HAP-1 (cell line): Measurements from ENCODE around the gene LMLN.
"Not testable (repeated sequence)": the region's sequence is repeated elsewhere in the genome, so short reads cannot be mapped to it uniquely, and the experiment has no call there.

Experiments used
- DNase-seq, 2 experiments: peaks; one replicate each; pipeline ENCODE4 v3.0.0-alpha.2; 2016 to 2020; ENCODE audit warnings: low spot score in 2 of 2
- H3K27me3 ChIP-seq: fragments of 250-450 bp; sonication (Bioruptor Pico); 2 replicates; pipeline ENCODE4 v1.5.1; 2020; ENCODE audit warnings: low read depth, mild to moderate bottlenecking, moderate library complexity
- H3K36me3 ChIP-seq: fragments of 250-450 bp; sonication (Bioruptor Pico); replicated peaks from 2 replicates; pipeline ENCODE4 v1.5.1; 2020; ENCODE audit warnings: mild to moderate bottlenecking
- H3K4me1 ChIP-seq: fragments of 250-450 bp; sonication (Bioruptor Pico); 2 replicates; pipeline ENCODE4 v1.5.1; 2020; ENCODE audit warnings: mild to moderate bottlenecking
- H3K4me3 ChIP-seq: fragments of 250-450 bp; sonication (Bioruptor Pico); 2 replicates; pipeline ENCODE4 v1.5.1; 2020; ENCODE audit warnings: mild to moderate bottlenecking, moderate library complexity
- H3K9me3 ChIP-seq: fragments of 250-450 bp; sonication (Bioruptor Pico); 2 replicates; pipeline ENCODE4 v1.5.1; 2020; ENCODE audit warnings: mild to moderate bottlenecking, moderate library complexity
- in situ Hi-C: fragments of 300-500 bp; cut with MboI; formaldehyde crosslinking; loops from 3 replicates; pipeline ENCODE4 v1.14.3; 2020; ENCODE audit warnings: low sequenced_read_pairs, inconsistent platforms, mixed read lengths

The LMLN gene

DNA sequence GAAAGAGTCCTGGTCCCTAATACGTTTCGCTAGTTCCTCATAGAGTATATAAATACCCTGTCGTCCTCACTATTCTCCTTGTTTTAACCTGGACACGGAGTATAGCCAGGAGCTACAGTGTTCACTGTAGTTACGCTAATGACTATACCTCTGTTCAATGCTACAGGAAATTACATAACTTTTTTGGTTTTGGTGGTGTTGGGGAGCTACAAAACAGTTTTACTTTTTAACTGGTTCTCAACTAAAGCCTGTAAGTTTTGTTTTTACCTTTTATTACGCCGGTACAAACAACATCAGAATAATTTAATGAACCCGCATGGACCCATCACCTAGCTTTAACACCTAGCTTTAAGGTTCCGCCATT, 1.5 kb downstream of the LMLN start:
- H3K27me3 ChIP-seq, result no peaks in the 10 kb centered on the region
- no peaks in the 10 kb centered on the region for H3K9me3 ChIP-seq
- H3K4me1 ChIP-seq, result peaks cover 34% of the 10 kb centered on the region
- no peak overlapping the region for H3K4me3 ChIP-seq
- in situ Hi-C loops, result no loop called here
- peaks cover 2% of the 10 kb centered on the region for H3K36me3 ChIP-seq
- no peak for DNase-seq

DNA sequence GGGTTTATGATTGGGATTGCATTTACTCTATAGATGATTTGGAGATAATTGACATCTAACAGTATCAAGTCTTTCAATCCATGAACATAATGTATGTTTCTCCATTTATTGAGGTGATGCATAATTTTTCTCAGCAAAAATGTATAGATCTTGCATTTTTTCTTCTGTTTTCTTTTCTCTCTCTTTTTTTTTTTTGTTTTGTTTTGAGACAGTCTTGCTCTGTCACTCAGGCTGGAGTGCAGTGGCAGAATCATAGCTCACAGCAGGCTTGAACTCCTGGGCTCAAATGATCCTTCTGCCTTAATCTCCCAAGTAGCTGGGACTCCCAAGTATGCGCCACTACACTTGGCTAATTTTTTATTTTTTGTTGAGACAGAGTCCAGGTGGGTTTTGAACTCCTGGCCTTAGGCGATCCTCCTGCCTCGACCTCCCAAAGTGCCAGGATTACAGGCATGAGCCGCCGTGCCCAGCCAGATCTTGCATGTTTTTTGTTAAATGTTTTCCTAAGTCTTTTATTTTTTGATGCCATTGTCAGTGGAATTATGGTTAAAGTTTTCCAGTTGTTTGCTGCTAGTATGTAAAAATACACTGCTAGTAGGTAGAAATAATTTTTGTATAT, 3.1 kb downstream of the LMLN start:
- Histone ChIP-seq H3K4me3 (no peak overlapping the region), H3K27me3 (no peaks in the 10 kb centered on the region), H3K36me3 (no peaks in the 10 kb centered on the region), H3K9me3 (peaks cover 3% of the 10 kb centered on the region; the same call in 1 of the 2 replicates), H3K4me1 (peaks cover 21% of the 10 kb centered on the region)
- no peak for DNase-seq
- in situ Hi-C loops, result no loop called here

GRCh38 chr3:197967337-197967989, 7.4 kb downstream of the LMLN start:
- DNase-seq, H3K4me3 ChIP-seq, in situ Hi-C loops, H3K27me3 ChIP-seq, H3K36me3 ChIP-seq, H3K4me1 ChIP-seq, H3K9me3 ChIP-seq: not testable (repeated sequence)

- H3K27me3 ChIP-seq, result no peaks in the 10 kb centered on the region
- H3K4me3 ChIP-seq, result no peak overlapping the region
- in situ Hi-C loops, result no loop called here
- no peaks in the 10 kb centered on the region for H3K4me1 ChIP-seq
- H3K9me3 ChIP-seq, result peaks cover 3% of the 10 kb centered on the region; the same call in 1 of the 2 replicates
- no peaks in the 10 kb centered on the region for H3K36me3 ChIP-seq
- no peak for DNase-seq
Measured at GRCh38 chr3:197970588-197970987, 10.6 kb downstream of the LMLN start.

GRCh38 chr3:197974016-197974415, 14.0 kb downstream of the LMLN start:
- no peak overlapping the region for H3K4me3 ChIP-seq
- no peaks in the 10 kb centered on the region for H3K27me3 ChIP-seq
- no peaks in the 10 kb centered on the region; the same call in 1 of the 2 replicates for H3K36me3 ChIP-seq
- no peaks in the 10 kb centered on the region for H3K9me3 ChIP-seq
- in situ Hi-C loops, result no loop called here
- no peak for DNase-seq
- H3K4me1 ChIP-seq, result no peaks in the 10 kb centered on the region

DNA sequence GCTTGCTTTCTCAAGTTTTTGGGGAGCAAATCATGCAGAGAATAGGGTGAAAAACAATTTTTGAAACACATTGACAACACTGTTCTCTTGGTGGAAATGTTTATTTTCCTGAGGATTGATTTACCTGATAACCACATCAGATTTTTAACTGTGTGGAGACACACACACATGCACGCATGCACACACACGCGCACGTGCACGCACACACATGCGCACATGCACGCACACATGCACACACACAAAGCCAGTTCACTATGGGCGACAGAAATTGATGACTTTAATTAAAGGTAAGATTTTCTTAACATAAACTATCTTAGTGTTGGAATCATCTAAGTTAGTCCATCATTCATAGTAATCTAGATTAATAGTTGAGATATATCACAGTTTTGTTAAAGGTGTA, 15.3 kb downstream of the LMLN start:
- in situ Hi-C loops, result no loop called here

GRCh38 chr3:197983076-197983475, 23.1 kb downstream of the LMLN start:
- Histone ChIP-seq H3K9me3 (no peaks in the 10 kb centered on the region), H3K36me3 (no peaks in the 10 kb centered on the region), H3K27me3 (no peaks in the 10 kb centered on the region), H3K4me3 (no peak overlapping the region), H3K4me1 (peaks cover 5% of the 10 kb centered on the region)
- DNase-seq, result no peak
- in situ Hi-C loops, result no loop called here

More for the DNA sequence above, 15.3 kb downstream of the LMLN start:
- no peak for DNase-seq
- no peaks in the 10 kb centered on the region for H3K27me3 ChIP-seq
- H3K4me3 ChIP-seq, result no peak overlapping the region
- H3K4me1 ChIP-seq, result peaks cover 5% of the 10 kb centered on the region
- no peaks in the 10 kb centered on the region for H3K9me3 ChIP-seq
- no peaks in the 10 kb centered on the region; the same call in 1 of the 2 replicates for H3K36me3 ChIP-seq

GRCh38 chr3:197989651-197990050, 29.6 kb downstream of the LMLN start:
- Histone ChIP-seq H3K4me1 (peaks cover 6% of the 10 kb centered on the region), H3K9me3 (no peaks in the 10 kb centered on the region), H3K27me3 (no peaks in the 10 kb centered on the region), H3K4me3 (no peak overlapping the region), H3K36me3 (no peaks in the 10 kb centered on the region)
- in situ Hi-C loops, result no loop called here
- DNase-seq, result no peak

GRCh38 chr3:197994736-197995135, 34.7 kb downstream of the LMLN start:
- H3K4me3 ChIP-seq, result no peak overlapping the region
- DNase-seq, result no peak
- H3K9me3 ChIP-seq, result no peaks in the 10 kb centered on the region
- no peaks in the 10 kb centered on the region for H3K27me3 ChIP-seq
- in situ Hi-C loops, result no loop called here
- H3K4me1 ChIP-seq, result peaks cover 10% of the 10 kb centered on the region
- no peaks in the 10 kb centered on the region for H3K36me3 ChIP-seq

DNA sequence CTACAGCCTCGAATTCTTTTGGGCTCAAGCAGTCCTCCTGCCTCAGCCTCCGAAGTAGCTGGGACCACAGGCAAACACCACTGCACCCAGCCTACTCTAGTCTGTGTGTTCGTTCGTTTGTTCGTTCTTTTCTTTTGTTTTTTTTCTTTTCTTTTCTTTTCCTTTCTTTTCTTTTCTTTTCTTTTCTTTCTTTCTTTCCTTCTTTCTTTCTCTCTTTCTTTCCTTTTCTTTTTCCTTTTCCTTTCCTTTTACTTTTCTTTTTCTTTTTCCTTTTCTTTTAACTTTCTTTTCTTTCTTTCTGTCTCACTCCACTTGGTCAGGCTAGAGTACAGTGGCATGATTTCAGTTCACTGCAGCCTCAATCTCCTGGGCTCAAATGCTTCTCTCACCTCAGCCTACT, 36.8 kb downstream of the LMLN start:
- DNase-seq, result no peak
- in situ Hi-C loops, result no loop called here
- Histone ChIP-seq H3K9me3 (no peaks in the 10 kb centered on the region), H3K4me3 (no peak overlapping the region), H3K36me3 (no peaks in the 10 kb centered on the region), H3K4me1 (peaks cover 10% of the 10 kb centered on the region), H3K27me3 (no peaks in the 10 kb centered on the region)

DNA sequence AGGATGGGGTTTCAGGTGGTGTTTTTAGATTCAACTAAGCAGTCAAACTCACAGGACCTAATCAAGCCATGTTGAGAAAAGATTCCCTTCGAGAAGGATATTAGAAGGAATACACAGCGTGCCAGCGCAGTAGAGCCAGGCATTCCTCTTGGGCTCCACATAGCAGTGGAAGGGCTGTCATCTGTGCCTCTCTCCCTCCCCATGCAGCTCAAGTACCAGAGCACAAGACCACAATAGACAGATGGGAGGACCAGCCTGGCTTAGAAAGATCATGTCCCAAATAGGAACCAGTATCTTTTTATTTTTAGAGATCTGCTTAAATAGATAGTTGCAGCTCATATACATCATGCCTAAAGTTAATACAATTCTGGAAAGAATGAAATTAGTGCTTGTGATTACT, 37.9 kb downstream of the LMLN start:
- Histone ChIP-seq H3K9me3 (no peaks in the 10 kb centered on the region), H3K4me1 (peaks cover 10% of the 10 kb centered on the region), H3K36me3 (no peaks in the 10 kb centered on the region), H3K4me3 (no peak overlapping the region), H3K27me3 (no peaks in the 10 kb centered on the region)
- in situ Hi-C loops, result no loop called here
- no peak for DNase-seq

GRCh38 chr3:198017090-198017489, 57.1 kb downstream of the LMLN start:
- in situ Hi-C loops, result no loop called here

GRCh38 chr3:198018416-198018815, 58.4 kb downstream of the LMLN start:
- H3K9me3 ChIP-seq, result no peaks in the 10 kb centered on the region
- H3K36me3 ChIP-seq, result no peaks in the 10 kb centered on the region
- H3K4me3 ChIP-seq, result no peak overlapping the region
- no peak for DNase-seq
- H3K27me3 ChIP-seq, result no peaks in the 10 kb centered on the region
- in situ Hi-C loops, result no loop called here
- H3K4me1 ChIP-seq, result no peaks in the 10 kb centered on the region

More at GRCh38 chr3:198017090-198017489, 57.1 kb downstream of the LMLN start:
- Histone ChIP-seq H3K27me3 (no peaks in the 10 kb centered on the region), H3K4me3 (no peak overlapping the region), H3K36me3 (no peaks in the 10 kb centered on the region), H3K4me1 (no peaks in the 10 kb centered on the region), H3K9me3 (no peaks in the 10 kb centered on the region)
- DNase-seq, result no peak

DNA sequence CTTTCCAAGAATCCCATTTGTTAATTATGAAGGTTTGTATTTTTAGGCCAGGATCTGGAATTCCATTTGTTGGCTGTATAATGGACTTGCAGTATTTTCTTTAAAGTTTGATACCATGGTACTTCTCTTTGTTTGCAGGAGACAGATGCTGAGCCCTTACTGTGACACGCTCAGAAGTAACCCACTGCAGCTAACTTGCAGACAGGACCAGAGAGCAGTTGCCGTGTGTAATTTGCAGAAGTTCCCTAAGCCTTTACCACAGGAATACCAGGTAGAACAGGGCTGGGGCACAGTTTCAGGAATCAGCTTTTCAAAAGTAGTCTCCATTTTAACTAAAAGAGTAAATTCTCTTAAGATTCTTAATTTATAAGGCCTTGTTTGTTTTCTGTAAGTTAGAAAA, 59.1 kb downstream of the LMLN start:
- Histone ChIP-seq H3K4me1 (no peaks in the 10 kb centered on the region), H3K4me3 (no peak overlapping the region), H3K9me3 (no peaks in the 10 kb centered on the region), H3K36me3 (no peaks in the 10 kb centered on the region), H3K27me3 (no peaks in the 10 kb centered on the region)
- in situ Hi-C loops, result no loop called here
- DNase-seq, result no peak

DNA sequence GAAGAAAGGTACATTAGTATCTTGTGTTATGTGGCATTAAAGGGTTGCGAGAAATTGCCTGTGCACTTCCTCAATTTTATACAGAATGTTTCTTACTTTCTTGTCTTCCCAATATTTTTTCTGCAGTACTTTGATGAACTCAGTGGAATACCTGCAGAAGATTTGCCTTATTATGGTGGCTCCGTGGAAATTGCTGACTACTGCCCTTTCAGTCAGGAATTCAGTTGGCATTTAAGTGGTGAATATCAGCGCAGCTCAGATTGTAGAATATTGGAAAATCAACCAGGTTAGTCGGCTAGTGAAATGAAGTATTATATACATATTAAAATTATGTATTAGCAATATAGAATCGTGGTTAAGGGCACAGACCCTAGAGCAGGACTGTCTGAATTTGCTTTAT, 61.3 kb downstream of the LMLN start:
- Histone ChIP-seq H3K36me3 (no peaks in the 10 kb centered on the region), H3K4me3 (no peak overlapping the region), H3K27me3 (no peaks in the 10 kb centered on the region), H3K4me1 (no peaks in the 10 kb centered on the region), H3K9me3 (no peaks in the 10 kb centered on the region)
- no peak for DNase-seq
- in situ Hi-C loops, result no loop called here
